HG02759 (cell line): ENCODE data around the gene KDM4C.

ENCODE experiments used
- ATAC-seq: cut with Tn5 transposase; IDR thresholded peaks from one replicate; pipeline ENCODE4 v1.9.1; 2021; ENCODE audit warnings: mild to moderate bottlenecking, moderate library complexity; ENCODE audit not compliant: unreplicated experiment

KDM4C gene

DNA sequence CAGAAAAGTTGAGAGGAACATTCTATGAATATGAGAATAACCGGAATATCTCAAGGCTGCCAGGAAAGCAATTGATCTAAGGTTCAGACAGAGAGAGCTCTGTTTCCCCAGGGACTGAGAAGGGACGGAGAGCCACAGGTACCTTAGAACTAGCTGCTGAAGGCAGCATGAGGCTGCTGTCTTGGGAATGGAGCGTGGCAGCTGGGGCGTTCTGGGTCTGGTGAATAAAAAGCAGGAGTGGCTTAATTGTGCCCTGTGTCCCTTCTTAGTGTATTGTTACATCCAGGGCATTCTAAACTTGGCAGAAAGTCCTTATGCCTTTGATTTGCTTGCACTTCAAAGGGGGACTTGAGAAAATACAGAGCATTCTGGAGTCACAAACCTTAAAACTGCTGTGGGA is 434.5 kb downstream of the KDM4C start:
- ATAC-seq, result no peak

DNA sequence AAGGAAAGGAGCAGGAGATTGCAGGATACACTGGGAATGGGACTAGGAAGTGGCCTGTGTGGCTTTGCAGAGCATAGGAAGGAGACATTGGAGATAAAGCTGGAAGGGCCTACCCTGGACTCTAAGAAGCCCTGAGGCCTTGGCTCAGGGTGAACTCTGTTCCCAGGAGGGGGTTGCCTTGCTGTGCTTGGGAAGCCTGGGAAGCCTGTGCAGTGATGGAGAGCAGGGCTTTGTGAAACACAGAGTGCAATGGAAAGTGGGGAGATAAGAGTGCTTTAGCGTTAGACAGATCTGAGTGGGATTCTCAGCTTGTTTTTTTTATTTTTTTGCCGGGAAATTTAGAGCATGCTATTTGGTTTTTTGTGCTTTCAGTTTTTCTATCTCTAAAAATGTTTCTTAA is 437.8 kb downstream of the KDM4C start:
- no peak for ATAC-seq

DNA sequence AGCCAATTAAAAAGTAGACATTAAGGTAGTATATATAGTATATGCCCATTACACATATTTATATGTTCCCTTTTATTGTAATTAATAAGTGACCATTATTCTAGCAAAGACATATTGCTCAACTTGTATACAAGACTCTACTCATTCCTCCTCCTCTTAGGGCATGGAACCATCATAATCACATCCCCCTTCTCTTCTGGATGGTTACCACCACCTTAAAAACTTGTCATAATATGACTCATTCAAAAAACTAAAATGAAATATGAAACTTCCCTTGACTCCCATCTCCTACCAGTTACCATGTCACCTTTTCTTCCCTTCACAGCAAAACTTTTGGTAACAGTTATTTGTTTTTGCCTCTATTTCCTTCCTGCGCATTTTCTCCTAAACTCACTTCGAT is 438.7 kb downstream of the KDM4C start:
- ATAC-seq, result no peak

DNA sequence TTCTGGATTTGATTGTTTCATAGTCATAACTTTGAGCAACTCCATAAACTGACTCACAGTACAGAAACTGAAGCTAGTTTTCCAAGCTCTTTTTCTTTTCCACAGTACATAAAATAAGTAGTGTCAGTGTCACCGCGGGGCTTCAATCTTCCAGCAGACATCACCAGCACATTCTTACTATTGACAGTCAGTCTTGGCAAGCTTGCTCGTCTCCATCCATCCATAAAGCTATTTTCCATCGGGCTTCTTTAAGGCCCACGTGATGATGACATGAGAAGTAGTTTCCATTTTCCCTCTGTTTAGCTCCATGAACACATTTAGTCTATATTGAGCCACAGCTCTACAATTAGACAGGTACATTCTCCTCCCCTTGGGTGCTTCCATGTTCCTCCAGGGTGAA is 443.4 kb downstream of the KDM4C start:
- no peak for ATAC-seq

DNA sequence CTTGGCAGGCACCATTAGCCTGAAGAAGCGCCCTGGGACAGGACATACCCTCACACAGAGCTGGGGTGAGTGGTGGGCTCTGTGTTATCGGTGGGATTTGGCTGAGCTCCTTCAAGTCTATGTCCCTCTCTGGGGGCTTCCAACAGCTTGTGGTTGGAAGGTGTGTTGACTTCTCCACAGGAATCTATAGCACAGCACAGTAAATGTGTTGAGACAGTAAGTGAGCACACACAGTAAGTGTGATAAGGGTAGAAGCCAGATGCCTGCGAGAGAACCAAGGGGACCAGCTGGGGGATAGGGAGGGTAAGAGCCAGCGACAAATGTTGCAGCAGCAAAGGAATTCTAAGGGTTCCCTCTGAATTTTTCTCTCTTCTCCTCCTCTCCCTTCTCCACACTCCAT is 448.0 kb downstream of the KDM4C start:
- ATAC-seq, result no peak

DNA sequence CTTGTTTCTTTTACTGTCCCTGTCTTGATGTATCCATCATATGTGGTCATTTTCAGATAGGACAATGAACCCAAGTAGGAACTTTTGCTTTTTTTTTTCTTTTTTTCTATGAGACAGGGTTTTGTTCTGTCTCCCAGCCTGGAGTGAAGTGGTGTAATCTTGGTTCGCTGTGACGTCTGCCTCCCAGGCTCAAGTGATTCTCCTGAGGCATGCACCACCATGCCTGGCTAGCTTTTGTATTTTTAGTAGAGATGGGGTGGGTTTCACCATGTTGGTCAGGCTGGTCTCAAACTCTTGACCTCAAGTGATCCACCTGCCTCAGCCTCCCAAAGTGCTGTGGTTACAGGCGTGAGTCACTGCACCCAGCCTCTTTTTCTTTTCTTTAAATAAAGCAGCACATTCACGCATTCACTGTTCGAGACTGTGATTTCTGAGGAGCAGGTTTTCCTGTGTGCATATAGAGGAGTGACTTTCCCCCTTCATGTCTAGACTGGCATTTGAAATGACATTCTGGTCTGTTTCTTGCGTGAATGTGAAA is 448.5 kb downstream of the KDM4C start:
- no peak for ATAC-seq

DNA sequence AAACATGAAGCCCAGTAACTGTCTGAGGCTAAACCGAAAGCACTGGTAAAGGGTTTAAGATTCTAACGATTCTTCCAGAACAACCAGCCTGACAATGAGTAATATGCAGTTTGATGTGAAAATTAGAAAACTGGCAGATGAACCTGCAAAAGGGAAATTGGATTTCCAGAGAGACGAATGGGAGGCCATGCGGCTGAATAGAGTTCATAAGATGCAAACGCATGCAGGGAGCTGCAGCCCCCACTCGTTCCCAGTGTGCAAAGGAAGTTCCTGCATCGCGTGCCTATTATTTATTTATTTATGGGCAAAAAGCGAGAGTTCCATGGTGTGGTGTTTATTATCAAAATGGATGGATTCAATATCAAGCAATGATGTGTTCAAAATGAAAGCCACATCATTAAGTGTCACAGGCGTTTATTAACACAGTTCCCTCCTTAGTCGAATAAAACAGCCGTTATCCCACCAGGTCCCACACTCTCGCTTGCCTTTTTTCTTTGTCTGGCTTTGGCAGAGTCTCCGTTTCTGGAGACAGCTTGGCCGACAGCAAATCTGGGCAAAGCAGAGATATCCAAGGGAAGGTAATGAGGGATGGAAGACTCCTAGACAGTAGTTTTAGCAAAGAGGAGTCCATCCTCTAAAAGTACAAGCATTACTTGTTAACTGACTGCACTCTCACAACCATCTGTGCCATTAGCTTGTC is 451.4 kb downstream of the KDM4C start:
- ATAC-seq, result no peak

- ATAC-seq, result no peak
These were observed 452.2 kb downstream of the KDM4C start for GRCh38 chr9:7209990-7210389.

GRCh38 chr9:7210854-7211637 is 453.3 kb downstream of the KDM4C start:
- no peak for ATAC-seq

DNA sequence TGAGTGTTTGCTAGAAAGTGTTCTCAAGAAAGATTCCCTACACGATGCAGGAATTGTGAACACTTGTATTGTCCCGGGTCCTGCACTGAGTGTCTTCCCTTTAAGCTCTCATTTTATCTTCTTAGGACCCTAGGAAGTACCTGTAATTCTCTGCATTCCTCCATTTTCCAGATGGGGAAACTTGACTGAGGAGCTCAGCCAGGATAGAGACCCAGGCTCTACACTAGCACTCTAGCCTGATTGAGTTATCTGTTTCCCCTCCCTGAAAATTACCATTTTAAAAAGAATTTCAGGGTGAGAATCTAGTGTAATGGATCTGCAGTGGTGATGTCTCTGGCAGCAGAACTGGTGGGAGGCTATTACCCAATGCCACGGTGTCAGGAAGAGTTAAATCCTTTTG is 453.9 kb downstream of the KDM4C start:
- no peak for ATAC-seq

DNA sequence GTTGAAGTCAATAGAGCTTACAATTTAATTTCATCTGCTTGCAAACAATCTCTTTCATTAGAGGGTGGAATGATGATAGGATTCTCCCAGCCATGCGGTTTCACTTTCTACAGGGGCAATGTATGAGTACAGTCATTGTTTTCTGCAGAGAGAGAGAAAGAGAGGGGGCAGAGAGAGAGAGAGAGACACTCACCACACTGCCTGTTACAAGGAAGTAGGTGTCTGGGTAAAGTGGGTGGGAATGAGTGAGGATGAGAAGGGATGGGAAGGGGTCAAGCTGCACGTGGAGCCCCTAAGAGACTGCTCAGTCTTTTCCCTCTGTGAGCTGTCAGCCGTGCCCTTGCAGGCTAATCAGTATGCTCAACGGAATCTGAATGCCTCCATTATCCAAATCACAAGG is 454.3 kb downstream of the KDM4C start:
- ATAC-seq, result no peak

- no peak for ATAC-seq
These were observed 458.4 kb downstream of the KDM4C start for GRCh38 chr9:7216004-7216841.

DNA sequence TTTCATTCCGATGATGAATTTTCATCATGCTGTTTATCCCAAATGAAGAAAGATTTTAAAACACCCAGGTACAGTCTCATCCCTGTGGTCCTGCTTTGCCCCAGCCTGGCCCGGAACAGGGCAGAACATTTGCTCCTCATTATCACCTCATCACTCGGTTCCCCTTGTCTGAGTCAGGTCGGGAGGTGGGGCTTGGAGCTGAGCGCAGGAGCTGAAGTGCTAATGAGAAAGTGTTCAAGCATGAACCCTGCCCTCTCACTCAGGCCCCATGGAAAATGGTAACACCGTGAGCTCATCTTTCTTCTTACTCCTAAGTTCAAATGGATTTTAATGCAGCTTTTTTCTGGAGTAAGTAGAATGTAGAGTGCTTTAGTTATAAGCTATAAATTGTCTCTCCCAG is 466.2 kb downstream of the KDM4C start:
- no peak for ATAC-seq
